NCI-H526 treated with DMSO at 0.1 percent for 48 hours (cell line): ENCODE results near the gene GPN1.
A peak's percentile ranks its signal among the peaks of the same experiment; 100 is the strongest.
"Not testable (repeated sequence)": the region's sequence is repeated elsewhere in the genome, so short reads cannot be mapped to it uniquely, and the experiment has no call there.

Experiments
- DNase-seq: peaks from one replicate; lab custom pipeline; 2025; lab: John Stamatoyannopoulos, UW

Gene GPN1

DNA sequence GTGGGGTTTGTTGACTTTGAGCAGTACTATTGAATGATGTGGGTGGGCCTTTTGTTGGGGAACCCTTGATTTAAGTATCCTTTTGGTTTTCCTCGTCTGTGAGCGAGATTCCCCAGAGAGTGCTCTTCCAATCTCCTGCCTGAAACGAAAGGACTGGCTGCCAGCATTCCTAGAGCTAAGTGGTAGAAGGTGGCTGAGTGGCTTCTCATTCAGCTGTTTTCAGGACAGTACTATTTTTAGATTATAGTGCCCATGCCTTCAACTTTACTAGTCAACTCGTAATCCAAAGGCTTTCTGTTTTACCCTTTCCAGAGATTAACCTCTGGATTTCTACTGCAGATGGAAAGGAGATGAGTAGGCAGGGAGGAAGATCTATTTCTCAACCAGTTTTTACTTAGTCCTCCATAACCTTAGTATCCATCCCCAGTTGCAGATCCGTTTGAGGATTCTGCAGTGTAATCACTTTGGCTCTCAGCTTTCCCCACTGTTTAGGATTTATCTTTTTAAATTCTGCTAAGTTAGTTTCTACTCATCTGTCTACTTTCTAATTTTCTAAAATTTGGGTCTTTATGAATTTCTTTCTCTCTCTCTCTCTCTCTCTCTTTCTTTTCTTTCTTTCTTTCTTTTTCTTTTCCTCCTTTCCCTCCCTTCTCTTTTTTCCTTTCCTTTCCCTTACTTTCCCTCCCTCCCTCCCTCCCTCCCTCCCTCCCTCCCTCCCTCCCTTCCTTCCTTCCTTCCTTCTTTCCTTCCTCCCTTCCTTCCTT, 44.1 kb downstream of the GPN1 start:
- DNase-seq = no peak

DNA sequence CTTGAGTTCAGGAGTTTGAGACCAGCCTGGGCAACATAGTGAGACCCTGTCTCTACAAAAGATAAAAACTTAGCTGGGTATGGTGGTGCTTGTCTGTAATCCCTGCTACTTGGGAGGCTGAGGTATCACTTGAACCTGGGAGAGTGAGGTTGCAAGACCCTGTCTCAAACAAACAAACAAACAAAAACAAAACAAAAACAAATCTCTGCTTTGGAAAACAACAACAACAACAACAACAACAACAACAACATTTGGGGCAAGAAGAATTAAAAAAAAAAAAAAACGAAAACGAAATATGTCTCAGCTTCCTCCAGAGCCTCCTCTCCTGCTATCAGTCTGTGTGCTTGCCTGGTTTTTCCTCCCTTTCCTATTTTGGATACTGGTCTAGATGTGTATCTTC, 51.7 kb downstream of the GPN1 start:
- no peak for DNase-seq

DNA sequence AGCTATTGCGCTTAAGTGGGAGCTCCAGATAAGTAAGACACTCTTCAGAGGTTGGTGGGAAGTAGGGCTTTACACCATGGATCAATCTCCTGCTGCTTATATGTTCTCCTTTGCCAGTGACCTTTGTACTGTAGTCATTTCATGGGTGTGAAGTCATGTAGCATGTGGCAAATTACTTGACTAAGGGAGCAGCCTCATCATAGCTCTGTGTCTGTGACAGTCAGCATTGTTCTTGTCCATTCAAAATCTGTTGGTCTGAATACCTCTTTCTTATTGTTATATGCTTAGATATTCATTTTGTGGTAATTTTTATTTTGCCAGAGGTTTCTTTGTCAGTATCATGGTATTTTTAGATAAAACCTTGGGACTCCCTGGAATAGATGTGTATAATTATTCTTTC, 53.0 kb downstream of the GPN1 start:
- no peak for DNase-seq

DNA sequence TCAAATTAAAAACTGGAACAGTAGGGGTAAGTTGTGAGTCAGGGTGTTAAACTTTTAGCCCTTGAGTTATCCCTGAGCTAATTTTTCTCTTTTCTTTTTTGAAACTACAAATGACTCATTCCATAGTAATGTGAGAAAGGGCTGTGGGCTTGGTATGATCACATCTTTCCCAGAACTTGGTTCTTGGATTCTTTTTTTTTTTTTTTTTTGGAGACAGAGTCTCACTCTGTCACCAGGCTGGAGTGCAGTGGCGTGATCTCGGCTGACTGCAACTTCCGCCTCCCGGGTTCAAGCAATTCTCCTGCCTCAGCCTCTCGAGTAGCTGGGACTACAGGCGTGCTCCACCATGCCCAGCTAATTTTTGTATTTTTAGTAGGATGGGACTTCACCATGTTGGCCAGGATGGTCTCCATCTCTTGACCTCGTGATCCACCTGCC, 53.5 kb downstream of the GPN1 start:
- not testable (repeated sequence) for DNase-seq

DNA sequence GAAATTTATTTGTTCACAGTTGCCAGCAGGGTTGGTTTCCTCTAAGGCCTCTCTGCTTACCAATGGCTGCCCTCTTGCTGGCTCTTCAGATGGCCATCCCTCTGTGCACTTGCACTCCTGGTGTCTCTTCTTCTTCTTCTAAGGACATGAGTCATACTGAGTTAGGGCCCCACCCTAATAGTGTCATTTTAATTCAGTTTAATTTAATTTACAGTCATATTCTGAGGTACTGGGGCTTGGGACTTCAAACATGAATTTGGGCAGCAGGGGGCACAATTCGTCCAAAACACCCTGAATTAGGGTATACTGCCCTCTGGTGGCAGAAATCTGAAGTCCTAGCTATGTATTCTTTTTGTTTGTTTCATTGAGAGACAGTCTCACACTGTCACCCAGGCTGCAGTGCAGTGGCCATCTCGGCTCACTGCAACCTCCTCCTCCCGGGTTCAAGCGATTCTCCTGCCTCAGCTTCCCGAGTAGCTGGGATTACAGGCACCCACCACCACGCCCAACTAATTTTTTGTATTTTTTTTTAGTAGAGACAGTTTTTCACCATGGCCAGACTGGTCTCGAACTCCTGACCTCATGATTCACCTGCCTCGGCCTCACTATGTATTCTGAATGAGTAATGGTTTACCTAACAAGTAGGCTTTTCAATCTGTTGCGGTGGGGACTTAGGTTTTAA, 54.7 kb downstream of the GPN1 start:
- peak; percentile 63 for DNase-seq

DNA sequence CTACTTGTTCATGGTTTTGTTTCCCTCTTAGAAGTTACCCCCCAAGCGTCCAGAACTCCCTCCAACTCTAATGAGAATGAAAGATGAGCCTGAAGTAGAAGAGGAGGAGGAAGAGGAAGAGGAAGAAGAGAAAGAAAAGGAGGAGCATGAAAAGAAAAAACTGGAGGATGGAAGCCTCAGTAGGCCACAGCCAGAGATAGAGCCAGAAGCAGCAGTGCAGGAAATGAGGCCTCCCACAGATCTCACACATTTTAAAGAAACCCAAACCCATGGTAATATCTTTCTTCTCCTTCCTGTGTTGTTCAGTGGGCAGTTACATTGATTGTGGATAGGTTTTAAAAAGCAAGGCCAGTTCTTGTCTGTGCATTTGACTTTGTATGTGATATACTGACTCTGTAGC, 56.2 kb downstream of the GPN1 start:
- not testable (repeated sequence) for DNase-seq

DNA sequence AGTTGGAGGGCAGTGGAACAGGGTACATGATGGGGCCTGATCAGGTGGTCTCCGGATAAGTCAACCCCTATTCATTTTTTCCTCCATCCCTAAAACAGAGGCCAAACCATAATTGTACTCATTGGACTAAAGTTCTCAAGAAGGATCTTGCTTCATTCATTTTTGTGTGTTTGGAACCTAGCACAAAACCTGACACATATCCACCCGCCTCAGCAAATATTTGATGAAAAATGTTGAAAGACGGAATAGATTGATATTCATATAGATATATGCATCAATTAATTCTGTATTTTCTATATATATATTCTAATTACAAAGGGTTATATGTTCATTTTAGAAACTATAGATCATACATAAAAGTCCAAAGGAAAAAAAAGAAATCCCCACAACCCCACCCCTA, 56.7 kb downstream of the GPN1 start:
- no peak for DNase-seq

DNA sequence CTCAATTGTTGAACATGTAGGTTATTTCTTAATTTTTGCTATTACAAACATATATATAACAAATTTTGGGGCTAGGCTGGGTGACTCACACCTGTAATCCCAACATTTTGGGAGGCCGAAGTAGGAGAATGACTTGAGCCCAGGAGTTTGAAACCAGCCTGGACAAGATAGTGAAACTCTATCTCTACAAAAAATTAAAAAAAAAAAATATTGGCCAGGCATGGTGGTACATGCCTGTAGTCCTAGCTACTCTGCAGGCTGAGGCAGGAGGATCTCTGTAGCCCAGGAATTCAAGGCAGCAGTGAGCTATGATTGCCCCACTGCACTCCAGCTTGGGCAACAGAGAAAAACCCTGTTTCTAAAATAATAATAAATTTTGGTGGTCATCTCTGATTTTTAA, 58.4 kb downstream of the GPN1 start:
- DNase-seq = no peak

DNA sequence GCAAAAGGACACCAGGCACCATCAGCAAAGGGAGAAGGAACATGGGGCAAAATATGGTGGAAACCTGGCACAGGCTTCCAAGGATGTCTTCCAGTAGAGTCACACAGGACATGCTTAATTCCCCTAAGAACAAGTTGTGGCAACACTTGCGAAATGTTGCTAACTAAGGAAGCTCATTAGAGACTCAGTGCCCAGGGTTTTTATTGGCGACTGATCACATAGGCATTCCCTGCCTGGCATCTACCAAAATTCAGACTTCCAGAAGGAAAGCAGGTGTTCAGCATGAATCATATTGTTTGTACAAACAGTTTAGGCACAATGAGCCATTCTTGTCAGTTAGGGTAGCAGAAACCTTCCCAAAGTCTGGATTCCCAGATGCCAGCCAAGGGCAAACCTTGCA, 60.6 kb downstream of the GPN1 start:
- no peak for DNase-seq

DNA sequence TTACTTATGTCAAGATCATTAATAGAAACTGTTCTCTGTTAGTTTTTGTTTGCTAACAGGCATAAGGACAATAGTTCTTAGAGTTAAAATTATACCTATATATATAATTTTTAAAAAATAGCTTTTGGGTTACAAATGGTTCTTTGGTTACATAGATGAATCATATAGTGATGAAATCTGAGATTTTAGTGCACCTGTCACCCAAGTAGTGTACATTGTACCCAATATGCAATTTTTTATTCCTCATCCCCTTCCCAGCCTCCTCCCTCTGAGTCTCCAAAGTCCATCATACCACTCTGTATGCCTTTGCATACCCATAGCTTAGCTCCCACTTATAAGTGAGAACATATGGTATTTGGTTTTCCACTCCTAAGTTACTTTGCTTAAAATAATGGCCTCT, 61.2 kb downstream of the GPN1 start:
- DNase-seq = no peak

DNA sequence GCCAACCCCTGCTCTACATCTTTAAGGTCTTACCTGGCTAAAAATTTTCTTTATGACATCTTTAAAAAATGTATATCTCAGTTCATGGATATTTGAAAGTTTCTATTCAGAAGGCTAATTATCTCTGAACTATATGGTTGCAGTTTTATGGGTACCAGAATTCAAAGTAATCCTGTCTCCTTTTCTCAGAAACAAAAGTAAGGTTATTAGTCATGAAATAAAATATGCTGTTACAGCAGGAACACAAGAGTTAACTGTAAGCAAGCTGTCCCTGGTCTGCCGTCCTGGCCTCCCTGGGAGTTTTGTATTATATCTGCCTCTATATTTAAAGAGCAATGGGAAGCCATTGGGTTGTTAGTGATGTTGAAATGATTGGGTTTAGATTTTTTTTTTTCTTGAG, 68.8 kb downstream of the GPN1 start:
- no peak for DNase-seq
